Left renal pelvis (tissue), 4 donors: ENCODE results near the gene TOX2. TPM values are rescaled to one million over a fixed set of nuclear protein-coding genes. Genes with fewer than 3 reads are reported as not detected.

ENCODE experiments used
- DNase-seq, 4 donors: peaks; one replicate each; pipeline ENCODE4 v3.0.0-alpha.2; 2013; ENCODE audit warnings: low read depth in 4 of 4, low spot score in 3 of 4
- polyA plus RNA-seq, 4 donors: library from polyadenylated mRNA; unstranded; fragments of 120-200 nt; gene quantifications; one replicate each; pipeline ENCODE4 v1.2.1, GENCODE V29; 2013; ENCODE audit not compliant: insufficient read length in 4 of 4

Gene TOX2
- polyA plus RNA-seq, 4 donors, result 1.2 to 5.3 (median 4.2) TPM

DNA sequence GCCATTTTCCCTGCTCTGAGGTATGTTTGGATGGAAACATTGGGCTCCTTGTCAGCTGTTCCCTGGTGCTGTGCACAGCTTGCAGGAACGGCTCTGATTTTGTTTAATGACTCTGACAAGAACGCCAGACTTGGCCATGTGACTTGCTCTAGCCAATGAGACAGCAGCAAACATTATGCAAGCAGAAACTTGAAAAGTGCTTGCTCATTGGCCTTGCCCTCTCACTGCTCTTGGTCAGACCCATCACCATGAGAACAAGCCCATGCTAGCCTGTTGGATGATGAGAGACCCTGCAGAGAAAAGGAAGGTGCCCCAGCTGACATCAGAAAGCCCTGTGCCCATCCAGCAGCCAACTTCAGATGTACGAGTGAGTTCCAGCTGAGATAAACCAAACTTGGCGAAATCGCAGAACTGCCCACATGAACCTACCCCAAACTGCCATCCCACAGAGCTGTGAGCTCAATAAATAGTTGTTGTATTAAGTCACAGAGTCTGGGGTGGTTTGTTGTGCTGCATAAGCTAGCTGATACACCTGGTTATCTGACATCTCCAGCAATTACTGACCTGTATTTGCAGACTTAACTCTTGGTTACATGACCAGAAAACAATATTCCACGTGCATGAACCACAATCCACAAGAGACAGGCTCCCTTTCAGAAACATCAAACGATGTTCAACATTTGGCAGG is 175.5 kb downstream of the TOX2 start:
- DNase-seq, result no peak

DNA sequence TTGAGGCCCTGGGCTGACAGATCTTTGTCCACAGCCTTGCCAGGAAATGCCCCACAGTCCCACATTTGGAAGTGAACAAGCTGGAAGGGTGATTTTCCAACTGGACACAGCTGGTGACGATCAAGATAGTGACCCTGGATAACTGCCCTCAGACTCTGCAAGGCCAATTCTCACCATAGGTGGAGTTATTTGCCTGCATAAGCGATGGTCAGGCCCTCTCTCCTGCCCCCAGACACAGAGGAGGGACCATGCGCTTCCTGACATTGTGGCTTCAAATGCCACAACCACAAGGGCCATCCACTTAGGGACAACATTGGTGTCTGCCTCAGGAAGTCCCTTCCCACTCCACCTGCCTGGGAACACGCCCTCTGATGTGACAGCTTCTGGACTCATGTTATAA is 176.4 kb downstream of the TOX2 start:
- DNase-seq, result no peak

DNA sequence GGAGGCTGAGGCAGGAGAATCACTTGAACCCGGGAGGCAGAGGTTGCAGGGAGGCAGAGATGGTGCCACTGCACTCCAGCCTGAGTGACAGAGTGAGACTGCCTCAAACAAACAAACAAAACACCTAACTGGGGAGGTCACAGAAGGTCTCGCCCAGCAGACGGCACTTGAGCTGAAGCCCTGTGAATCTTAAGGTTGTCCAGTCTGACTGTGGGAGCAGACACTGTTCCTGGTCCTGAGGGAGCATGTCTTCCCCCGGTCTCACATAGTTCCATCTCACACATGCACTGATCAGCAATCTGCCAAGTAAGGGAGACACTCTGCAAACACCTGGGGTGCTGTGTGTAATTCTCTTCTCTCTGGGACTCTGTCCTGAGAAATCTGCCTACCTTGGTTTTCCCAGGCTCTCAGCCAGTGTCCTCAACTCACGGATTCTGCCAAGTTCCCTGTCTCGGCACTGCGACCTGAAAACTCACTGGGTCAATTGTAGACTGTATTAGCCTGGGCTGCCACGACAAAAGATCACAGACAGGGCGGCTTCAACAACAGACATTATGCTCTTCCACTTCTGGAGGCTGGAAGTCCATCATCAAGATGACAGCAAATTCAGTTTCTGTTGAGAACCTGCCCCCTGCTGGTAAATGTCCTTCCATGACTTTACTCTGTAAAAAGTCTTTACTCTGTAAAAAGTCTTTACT is 178.0 kb downstream of the TOX2 start:
- no peak for DNase-seq

DNA sequence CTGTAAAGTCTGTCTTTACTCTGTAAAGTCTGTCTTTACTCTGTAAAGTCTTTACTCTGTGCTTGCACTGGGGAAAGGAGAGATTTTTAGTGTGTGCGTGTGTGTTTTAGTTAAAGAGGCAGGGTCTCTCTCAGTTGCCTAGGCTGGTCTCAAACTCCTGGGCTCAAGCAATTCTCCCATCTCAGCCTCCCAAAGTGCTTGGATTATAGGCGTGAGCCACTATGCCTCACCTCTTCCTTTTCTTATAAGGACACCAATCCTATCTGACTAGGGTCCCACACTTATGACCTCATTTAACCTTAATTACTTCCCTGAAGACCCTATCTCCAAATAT is 178.6 kb downstream of the TOX2 start:
- DNase-seq, result no peak

DNA sequence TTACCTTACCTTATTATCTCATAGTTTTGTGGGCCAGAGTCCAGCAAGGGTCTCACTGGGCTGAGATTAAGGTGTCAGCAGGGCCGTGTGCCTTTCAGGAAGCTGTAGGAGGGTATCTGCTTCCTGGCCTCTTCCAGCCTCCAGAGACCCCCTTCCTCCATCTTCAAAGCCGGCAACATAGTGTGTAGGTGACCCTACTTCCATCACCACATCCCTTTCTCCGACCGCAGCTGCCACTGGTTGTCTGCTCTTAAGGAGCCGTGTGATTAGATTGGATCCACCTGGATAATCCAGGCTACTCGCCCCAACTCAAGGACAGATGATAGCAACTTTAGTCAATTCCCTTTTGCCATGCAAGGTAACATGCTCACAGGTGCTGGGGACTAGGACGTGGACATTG is 181.2 kb downstream of the TOX2 start:
- no peak for DNase-seq

DNA sequence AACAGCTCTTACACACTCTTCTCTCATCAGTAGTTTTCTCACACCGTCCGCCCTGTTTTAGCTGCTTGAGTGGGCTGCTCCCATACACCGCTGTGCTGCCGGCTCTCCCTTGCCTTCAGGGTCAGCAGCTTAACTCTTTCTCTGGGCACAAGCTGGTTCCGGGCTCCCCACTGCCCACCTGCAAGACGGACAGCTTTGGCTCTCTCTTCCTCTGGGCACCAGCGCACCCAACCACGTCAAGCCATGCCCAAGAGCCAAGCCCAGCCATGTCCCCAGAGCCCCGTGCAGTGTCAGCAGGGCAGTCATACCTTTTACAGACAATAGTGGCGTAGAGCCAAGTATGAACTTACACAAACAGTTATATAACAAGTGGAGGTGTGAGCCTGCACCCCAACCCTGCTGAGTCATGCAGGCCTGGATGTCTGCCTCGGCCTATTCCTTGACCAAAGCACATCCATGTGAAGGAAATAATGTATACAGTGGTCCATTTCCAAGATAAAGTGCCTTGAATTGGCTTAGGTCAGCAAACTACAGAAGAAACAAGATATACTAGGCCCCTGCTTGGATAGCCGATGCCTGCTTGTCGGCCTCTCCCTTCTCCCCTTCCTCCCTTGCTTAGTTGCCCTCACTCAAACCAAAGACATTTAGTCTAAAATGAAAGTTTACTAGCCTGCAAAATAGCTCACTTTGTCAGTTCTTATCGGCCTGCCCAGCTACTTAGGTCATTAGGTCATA is 183.0 kb downstream of the TOX2 start:
- no peak for DNase-seq

DNA sequence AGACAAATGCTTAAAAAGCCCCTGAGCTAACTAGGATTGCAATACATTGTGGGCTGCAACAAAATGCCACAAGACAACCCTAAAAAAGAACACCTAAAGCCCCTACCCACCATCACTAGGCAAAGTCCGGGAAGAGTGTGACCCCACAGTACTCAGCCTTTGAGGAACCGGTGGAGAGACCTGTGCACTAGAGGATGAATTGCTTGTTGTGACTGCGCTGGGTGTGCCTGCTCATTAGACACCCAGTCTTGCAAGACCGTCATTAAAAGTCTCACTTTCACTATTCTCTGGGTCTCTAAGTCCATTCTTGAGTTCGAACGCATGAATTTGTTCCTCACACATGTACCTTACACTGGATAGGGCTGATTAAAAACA is 183.6 kb downstream of the TOX2 start:
- no peak for DNase-seq

DNA sequence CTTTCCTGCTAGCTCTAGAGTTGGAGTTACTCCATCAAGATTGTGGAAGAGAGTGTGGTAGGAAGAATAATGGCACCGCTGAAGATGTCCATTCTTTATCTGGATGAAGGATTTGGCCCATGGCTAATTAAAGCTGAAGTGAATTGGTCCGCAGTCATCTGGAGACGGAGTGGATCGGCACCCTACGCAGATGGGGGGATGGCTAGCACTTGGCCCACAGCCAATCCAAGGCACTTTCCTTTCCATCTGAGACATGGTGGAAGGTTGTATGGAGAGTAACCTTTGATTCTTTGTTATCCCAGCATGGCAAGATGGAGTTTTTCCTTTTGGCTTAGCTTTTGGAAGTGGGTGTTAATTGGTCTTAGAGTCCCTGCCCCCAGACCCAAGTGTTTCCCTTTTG is 184.0 kb downstream of the TOX2 start:
- DNase-seq, result no peak

DNA sequence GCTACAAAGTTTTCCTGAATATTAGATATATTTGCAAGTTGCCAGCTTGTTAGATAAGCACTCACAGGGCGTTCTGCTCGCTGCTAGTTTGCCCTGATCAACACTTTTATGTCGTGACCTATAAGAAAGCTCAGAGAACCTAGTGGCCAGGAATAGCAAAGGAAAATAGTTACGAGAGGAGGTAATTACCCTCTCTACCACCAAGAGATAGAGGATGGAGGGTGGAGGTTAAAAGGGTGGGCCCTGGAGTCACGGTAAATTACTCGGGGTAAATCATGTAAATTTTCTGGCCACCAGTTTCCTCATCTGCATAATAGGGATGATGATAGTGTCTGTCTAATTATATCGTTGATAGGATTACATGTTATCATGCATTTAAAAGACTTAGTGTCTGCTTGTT is 185.2 kb downstream of the TOX2 start:
- DNase-seq, result no peak

DNA sequence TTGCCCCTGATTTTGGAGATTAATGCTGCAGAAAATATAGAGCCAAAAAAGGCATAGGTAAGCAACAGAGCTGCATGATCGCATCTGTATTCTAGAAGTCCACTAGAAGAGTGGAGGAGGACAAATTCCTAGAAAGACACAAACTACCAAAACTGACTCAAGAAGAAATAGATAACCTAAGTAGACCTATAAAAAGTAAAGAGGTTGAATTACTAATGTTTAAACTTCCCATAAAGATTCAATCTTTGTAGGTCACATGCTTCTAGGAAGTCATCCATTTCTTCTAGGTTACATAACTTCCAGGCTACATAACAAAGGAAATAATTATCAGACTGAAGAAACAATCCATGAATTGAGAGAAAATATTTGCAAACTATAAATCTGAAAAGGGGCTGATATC is 187.9 kb downstream of the TOX2 start:
- DNase-seq, result no peak

DNA sequence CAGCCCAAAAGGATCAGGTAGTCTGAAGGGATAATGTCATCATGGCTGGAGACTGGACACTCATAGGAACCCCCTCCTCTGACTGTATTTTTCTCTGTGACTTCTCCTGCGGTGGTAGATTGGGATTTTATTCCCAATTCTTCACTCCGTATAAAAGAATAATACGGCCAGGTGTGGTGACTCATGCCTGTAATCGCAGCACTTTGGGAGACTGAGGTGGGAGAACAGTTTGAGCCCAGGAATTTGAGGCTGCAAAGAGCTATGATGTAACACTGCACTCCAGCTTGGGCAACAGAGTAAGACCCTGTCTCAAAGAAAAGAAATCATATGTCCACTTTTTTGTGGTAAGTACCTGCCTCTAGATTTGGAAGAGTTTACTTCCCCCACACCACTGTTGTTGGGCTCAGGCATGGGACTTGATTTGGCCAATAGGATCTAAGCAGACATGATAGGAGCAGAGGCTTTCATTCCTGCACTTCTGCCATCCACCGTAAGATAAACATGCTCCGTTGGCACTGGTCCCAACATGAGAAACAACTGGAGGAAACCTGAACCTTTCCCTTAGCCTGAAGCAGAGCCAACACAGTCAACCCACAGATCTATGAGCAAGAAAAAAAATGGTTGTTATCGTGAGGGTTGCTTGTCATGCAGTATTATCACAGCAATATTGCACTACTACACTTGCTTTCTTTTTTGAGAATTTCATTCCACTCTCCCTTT is 190.3 kb downstream of the TOX2 start:
- no peak for DNase-seq

DNA sequence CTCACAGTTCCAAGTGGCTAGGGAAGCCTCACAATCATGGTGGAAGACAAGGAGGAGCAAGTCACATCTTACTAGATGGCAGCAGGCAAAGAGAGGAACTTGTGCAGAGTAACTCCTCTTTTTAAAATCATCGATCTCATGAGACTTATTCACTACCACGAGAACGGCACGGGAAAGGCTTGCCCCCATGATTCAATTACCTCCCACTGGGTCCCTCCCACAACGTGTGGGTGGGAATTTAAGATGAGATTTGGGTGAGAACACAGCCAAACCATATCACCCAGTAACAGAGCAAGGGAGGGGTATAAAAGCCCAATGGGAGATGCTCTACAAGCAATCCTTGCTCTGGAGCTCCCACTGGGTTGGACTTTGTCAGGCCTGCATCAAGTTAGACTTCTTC is 192.0 kb downstream of the TOX2 start:
- DNase-seq, result no peak

DNA sequence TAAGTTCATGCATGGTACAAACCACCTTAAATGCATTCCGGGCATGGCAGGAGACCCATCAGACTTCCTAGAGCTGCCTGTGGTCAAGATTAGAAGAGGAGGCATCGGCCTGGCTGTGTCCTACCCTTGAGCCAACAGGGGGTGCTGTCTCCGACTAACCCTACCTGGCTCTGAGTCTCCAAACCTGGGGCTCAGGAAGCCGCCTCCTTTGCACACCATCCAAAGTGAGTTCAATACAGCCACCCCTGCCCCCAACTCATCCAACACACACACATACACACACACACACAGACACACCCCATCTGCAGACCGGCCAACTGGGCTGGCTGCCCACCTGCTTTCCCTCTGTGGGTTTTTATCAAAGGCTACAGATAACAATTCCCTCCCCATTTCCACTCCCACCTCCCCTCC is 195.3 kb downstream of the TOX2 start:
- DNase-seq, result no peak

DNA sequence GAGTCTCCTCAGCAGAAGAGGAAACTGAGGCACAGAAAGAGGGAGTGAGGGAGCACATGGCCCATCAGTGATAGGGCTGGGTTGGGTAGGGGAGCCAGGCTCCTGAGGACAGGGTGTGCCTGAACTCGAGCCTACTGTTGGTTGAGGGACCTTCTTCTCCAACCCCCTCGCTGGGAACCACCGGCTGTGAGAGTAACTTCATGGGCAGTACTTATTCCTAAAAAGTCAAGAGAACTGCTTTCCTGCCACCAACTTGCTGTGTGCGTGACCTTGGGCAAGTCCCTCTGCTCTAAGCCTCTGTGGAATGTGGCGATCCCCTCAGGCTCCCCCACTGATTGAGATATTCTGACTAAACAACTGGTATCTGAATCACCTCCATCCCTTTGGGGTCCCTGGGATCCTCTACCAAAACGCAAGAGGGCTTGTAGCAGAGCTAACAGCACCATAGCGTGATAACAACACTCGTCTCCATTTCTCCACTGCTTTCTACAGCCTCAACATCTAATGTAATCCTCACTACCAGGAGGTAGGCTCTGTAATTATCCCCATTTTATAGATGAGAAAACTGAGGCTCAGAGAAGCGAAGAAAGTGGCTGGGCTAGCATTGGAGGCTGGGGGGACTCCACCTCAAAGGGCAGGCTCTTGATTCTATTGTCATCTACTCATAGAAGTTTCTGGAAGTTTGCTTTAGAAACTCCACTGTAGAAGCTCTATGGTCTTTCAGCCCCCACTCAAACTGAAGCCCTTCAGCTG is 196.3 kb downstream of the TOX2 start:
- DNase-seq, result no peak

DNA sequence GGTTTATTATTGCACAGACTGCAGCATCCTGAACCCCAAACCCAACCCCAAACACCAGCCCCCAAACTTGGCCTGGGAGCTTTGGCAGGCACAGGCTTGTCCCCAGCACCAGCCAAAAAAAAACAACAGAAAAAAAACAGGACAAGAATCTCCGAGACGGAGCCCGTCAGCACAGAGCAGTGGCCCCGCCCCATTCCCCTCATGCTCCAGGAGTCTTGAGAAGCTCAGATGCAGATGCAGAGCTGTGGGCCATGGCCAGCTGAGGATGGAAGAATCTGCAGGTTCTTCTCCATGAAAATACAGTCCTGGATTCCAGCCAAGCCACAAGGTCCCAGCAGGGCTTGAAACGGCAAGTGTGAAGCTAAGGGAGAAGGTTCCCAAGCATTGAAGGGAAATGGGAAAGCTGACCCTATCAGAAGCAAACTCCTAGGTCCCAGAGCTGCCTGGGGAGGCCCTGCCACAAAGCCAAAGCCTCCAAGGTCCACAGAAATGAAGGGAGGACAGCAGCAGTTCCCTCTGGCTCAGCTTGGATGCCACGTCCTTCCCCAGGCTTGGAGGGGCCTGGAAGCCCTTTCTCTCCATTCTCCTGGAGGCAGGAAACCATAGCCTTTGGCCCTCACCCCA is 197.2 kb downstream of the TOX2 start:
- DNase-seq, result no peak

DNA sequence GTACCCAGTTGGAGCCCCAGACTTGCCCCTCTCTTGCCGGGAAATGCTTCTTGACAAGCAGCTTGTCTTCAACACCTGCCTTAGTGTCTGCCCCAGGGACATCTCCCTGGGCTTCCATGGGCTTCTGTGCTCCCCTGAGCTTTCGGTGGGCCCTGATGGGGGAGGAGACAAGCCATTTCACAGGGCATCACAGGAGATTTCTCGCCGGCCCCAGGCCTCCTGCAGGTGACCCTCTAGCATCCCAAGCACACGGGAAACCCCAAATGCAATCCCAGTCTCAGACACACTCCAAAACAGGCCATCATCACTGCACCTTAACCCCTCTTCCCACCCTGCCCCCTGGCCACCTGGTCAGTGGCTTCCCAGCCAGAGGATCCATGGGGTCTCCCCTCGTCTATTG is 197.8 kb downstream of the TOX2 start:
- DNase-seq, result no peak

DNA sequence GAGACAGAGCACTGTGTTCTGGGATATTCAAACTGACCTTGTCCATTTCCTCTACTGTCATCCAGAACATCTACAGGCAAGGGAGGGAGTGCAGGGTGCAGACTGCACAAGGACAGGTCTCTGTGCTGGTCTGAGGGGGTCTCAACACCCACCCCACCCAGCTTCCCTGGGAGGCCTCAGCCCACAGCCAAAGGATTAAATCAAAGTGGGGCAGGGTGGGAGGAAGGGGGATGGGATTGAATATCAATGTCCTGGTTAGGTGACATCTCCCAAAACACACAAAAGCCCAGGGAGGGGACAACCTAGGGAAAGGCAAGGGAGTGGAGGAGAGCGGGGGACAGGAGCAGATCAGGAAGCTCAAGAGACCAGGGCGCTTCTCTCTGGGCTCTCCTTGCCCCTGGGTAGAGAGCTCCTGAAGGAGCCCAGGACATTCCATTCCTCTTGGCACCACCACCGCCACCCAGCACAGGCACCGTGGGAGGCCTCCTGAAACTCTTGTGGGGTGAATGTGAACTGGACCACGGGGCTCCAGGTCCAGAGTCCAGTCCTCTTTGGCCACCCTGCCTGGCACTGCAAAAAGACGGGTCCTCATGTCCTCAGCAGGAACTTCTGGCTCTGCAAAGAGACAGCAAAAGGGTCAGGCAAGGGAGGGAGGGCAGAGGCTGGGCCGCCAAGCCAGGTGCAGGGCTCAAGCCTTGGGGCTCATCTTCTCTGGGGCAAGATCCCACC is 198.4 kb downstream of the TOX2 start:
- DNase-seq, result no peak

DNA sequence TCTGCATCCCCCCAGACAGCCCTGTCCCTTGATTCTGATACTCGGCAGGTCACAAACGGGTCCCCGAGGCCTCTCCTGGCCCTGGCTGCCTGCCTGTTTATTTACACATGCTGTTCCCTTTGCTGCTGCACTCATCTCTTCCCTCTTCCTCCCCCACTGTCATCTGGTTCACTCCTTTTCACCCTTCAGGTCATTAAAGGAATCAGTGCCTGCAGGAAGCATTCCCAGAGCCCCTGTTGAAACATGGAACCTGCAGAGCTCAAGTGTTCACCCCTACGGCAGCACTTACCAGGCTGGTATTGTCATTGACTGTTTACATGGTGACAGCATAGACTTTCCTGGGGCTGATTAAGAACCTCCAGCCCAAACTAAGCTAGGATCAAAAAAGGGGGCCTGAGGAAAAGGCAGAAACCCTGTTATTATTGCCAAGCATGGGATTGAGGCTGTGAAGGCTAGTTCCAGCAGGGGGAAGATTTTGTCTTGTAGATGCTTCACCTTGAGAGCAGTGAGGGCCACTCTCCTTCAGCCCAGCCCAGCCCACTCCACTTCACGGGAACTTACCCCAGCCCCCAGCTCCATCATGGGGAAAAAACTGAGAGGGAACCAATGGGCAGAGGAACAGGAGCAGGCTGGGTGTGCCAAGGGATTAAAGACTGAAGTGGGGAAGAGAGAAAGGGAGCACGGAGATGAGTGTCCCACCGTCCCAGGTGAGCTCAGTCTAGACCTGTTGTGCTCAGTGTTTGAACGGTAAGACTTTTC is 199.1 kb downstream of the TOX2 start:
- DNase-seq, result no peak

DNA sequence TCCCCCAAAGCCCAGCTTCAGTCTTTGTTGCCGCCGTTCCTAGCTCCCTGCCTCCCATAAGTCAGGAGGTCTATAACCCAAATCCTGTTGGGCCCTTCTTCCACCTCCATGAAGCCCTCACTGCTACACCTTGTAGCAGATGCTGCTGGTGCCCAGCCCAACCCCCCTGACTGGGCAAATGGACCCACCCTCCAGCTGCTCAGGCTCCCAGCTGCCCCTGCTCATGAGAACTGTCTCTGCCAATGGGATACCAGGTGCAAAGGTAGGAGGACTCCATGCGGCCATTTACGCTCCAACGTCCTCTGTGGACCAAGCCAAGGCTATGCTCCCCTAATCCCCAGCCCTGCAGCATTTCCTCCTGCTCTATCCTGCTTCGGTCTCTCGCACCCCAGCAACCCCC is 200.5 kb downstream of the TOX2 start:
- DNase-seq, result no peak
